IPS-18a (cell line): ENCODE measurements around the gene ABCA8.
"Not testable (repeated sequence)": the region's sequence is repeated elsewhere in the genome, so short reads cannot be mapped to it uniquely, and the experiment has no call there.

Source experiments
- H3K27ac ChIP-seq: one replicate; pipeline ENCODE4 v1.5.1; 2013; ENCODE audit warnings: low read length
- H3K27me3 ChIP-seq: one replicate; pipeline ENCODE4 v1.6.1; 2013; ENCODE audit warnings: mild to moderate bottlenecking, low read length; ENCODE audit not compliant: control insufficient read depth, insufficient read depth
- H3K36me3 ChIP-seq: one replicate; pipeline ENCODE4 v1.6.1; 2013; ENCODE audit warnings: low read depth, low read length; ENCODE audit not compliant: control insufficient read depth
- H3K4me1 ChIP-seq: one replicate; pipeline ENCODE4 v1.6.1; 2013; ENCODE audit warnings: low read depth, low read length; ENCODE audit not compliant: control insufficient read depth
- H3K4me3 ChIP-seq: one replicate; pipeline ENCODE4 v1.5.1; 2013; ENCODE audit warnings: low read length
- H3K9ac ChIP-seq: one replicate; pipeline ENCODE4 v1.6.1; 2013; ENCODE audit warnings: mild to moderate bottlenecking, low read length, moderate library complexity
- H3K9me3 ChIP-seq: one replicate; pipeline ENCODE4 v1.6.1; 2013; ENCODE audit warnings: low read depth, low read length; ENCODE audit not compliant: control insufficient read depth

The ABCA8 gene

DNA sequence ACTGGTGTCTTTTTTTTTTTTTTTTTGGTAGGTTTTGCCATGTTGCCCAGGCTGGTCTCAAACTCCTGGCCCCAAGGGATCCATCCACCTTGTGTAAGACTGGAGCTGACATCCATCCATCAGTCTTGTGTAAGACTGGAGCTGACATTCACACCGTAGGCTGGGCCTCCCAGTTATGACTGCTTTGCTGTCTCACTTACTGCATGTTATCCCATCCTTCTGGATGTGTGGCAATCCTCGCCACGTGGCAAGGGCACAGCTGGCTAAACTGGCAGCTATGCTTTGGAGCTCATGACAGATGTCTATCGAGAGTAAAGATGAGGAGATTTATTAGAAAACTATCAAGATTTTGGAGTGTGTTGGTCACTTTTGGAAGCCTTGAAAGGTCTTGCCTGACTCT is 115.1 kb downstream of the ABCA8 start:
- Histone ChIP-seq H3K4me3 (no peak overlapping the region), H3K4me1 (no peaks in the 10 kb centered on the region), H3K9ac (no peak overlapping the region), H3K9me3 (no peaks in the 10 kb centered on the region), H3K27ac (no peak overlapping the region), H3K36me3 (no peaks in the 10 kb centered on the region), H3K27me3 (no peaks in the 10 kb centered on the region)

DNA sequence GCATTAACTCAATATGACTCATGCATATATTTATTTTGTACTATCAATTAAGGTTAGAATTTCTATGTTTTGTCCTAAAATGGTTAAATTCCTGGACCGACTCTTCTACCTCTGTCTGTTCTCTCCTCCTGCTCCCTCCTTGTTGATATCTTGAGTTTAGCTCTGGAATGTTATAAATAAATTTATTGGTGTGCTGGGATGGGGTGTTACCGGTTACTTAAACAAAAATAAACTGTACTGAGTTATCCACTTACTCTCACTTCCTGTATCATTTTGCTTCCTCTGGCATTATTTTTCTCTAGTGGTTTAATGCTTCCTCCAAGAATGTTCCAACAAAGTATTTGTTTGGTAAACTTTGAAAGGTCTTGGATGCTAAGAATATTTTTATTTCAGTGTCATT is 120.1 kb downstream of the ABCA8 start:
- H3K4me1 ChIP-seq: no peaks in the 10 kb centered on the region
- no peak overlapping the region for H3K9ac ChIP-seq
- H3K4me3 ChIP-seq: no peak overlapping the region
- no peaks in the 10 kb centered on the region for H3K9me3 ChIP-seq
- no peaks in the 10 kb centered on the region for H3K27me3 ChIP-seq
- no peak overlapping the region for H3K27ac ChIP-seq
- no peaks in the 10 kb centered on the region for H3K36me3 ChIP-seq

DNA sequence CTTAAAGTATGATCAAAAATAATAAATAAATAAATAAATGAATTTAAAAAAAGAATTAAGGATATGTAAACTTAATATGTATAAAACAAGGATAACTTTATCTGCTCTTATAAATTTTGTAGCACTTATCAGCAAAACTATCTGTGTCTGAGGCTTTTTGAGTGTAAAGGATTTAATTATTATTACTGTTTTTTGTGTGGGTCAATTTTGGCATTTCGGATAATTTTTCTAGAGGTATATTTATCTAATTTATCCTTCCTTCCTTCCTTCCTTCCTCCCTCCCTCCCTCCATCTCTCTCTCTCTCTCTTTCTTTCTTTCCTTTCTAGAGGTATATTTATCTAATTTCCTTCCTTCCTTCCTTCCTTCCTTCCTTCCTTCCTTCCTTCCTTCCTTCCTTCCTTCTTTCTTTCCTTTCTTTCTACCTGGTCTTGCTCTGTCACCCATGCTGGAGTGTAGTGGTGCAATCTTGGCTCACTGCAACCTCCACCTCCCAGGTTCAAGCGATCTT is 120.8 kb downstream of the ABCA8 start:
- Histone ChIP-seq H3K27ac (no peak overlapping the region), H3K9me3 (no peaks in the 10 kb centered on the region), H3K9ac (no peak overlapping the region), H3K4me1 (no peaks in the 10 kb centered on the region), H3K36me3 (no peaks in the 10 kb centered on the region), H3K4me3 (no peak overlapping the region), H3K27me3 (no peaks in the 10 kb centered on the region)

DNA sequence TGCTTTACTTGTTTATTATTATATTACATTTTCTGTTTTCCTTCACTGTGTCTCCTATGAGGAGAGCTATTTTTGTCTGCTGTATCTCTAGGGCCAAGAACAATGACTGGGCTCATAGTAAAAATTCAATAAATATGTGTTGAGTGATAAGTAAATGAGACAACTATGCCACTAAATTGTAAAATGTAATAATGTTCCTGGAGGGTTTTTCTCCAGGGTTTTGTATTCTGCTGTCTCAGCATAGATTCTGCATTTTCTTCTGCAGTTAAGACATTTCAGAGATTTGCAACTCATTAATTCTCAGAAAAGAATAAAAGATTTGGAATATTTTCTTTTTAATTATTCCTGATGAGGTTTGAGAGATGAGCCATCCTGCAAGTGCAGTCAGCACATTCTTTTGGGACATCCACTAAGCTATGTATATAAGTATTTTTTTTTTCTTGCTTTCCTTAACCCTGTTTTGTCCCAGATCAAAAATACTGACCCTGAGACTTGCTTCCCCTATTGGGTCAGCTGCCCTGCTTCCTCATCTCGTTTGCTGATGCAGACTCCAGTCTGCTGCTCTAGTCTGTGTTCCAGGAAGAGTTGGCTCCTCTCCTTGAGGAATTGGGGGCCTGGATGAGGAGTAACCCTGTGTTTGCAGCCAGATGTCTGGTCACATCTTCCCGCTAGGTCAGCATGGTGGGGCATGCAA is 122.9 kb downstream of the ABCA8 start:
- Histone ChIP-seq H3K36me3 (no peaks in the 10 kb centered on the region), H3K27ac (no peak overlapping the region), H3K27me3 (no peaks in the 10 kb centered on the region), H3K4me1 (no peaks in the 10 kb centered on the region), H3K9ac (no peak overlapping the region), H3K9me3 (no peaks in the 10 kb centered on the region), H3K4me3 (no peak overlapping the region)

DNA sequence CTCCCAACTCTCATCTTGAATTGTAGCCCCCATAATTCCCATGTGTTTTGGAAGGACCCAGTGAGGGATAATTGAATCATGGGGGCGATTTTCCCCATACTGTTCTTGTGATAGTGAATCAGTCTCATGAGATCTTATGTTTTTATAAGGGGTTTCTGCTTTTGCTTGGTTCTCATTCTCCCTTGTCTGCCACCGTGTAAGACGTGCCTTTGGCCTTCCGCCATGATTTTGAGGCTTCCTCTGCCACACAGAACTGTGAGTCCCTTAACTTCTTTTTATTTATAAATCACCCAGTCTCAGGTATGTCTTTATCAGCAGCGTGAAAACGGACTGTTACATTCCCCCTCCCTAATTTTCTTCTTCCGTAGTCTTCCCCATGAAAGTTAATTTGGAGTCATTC is 124.0 kb downstream of the ABCA8 start:
- Histone ChIP-seq H3K9me3 (no peaks in the 10 kb centered on the region), H3K4me3 (no peak overlapping the region), H3K9ac (no peak overlapping the region), H3K27ac (no peak overlapping the region), H3K36me3 (no peaks in the 10 kb centered on the region), H3K4me1 (no peaks in the 10 kb centered on the region), H3K27me3 (no peaks in the 10 kb centered on the region)

DNA sequence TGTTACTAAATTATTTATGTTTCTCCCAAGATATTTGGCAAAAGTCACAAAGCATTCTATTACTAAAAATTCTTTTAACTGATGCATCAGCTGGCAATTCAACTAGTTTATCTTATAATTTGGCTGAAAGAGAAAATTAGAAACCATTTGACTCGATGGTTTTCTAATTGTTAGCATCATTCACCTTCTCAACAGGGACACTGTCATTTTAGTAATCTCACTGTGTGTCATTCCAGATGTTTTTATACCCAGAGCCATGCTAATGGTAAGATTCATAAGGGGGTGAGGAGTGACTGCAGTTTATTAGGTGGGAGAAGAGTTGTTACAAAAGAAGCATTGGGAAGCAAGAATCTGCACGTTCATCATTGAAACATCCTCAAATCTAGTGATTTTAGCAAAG is 124.9 kb downstream of the ABCA8 start:
- Histone ChIP-seq H3K4me1 (no peaks in the 10 kb centered on the region), H3K27me3 (no peaks in the 10 kb centered on the region), H3K9ac (no peak overlapping the region), H3K27ac (no peak overlapping the region), H3K9me3 (no peaks in the 10 kb centered on the region), H3K4me3 (no peak overlapping the region), H3K36me3 (no peaks in the 10 kb centered on the region)

DNA sequence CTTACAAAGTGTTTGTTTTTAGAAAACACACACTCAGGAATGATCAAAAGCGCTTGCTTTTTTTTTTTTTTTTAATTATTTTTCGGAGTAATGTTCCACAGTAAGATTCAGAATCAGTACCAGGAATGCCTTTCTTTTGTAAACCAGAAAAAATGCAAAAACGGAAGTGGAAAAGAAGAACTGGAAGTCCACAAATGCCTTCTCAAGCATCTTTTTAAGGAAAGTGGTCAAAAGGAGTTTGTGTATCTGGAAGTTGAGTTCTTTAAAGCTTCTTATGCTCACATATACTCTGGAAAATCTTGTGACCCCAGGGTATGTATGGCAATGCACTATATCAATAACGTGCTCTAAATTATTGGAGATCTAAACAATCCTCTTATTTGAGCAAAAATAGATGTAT is 126.0 kb downstream of the ABCA8 start:
- no peaks in the 10 kb centered on the region for H3K27me3 ChIP-seq
- no peaks in the 10 kb centered on the region for H3K36me3 ChIP-seq

DNA sequence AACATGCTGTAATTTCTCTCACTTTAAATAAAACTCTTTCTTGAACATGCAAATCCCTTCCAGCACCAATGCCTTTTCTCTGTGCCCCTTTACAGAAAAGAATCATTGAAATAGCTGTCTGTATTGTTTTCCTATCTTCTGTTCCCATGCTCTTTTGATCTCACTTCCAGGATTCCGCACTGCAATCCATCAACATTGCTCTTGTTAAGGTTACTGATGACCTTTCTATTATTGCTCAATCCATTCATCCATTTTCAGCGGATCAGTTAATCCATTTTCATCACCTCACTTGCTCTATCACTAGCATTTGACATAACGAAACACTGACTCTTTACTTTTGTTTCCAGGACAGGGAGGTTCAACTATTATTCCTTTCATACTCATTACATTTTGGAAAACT is 130.5 kb downstream of the ABCA8 start:
- Histone ChIP-seq H3K36me3 (no peaks in the 10 kb centered on the region), H3K4me1 (no peaks in the 10 kb centered on the region), H3K9me3 (no peaks in the 10 kb centered on the region), H3K27me3 (no peaks in the 10 kb centered on the region), H3K4me3 (no peak overlapping the region), H3K9ac (no peak overlapping the region), H3K27ac (no peak overlapping the region)

More for the DNA sequence above, 126.0 kb downstream of the ABCA8 start:
- Histone ChIP-seq H3K4me3 (no peak overlapping the region), H3K9ac (no peak overlapping the region), H3K9me3 (no peaks in the 10 kb centered on the region), H3K27ac (no peak overlapping the region), H3K4me1 (no peaks in the 10 kb centered on the region)

DNA sequence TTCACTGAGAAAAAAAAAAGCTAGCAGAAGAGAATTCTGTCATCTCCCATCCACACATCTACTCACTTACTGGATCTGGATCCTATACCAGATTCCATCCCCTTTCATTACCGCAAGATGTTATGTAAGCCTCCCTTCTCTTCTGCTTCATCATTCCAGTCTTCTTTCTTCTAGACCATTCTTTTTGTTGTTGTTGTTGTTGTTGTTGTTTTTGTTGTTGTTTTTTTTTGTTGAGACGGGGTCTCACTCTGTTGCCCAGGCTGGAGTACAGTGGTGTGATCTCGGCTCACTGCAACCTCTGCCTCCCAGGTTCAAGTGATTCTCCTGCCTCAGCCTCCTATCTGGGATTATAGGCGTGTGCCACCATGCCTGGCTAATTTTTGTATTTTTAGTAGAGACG is 131.0 kb downstream of the ABCA8 start:
- H3K27me3 ChIP-seq, H3K36me3 ChIP-seq, H3K9ac ChIP-seq, H3K9me3 ChIP-seq, H3K4me1 ChIP-seq, H3K27ac ChIP-seq, H3K4me3 ChIP-seq: not testable (repeated sequence)

DNA sequence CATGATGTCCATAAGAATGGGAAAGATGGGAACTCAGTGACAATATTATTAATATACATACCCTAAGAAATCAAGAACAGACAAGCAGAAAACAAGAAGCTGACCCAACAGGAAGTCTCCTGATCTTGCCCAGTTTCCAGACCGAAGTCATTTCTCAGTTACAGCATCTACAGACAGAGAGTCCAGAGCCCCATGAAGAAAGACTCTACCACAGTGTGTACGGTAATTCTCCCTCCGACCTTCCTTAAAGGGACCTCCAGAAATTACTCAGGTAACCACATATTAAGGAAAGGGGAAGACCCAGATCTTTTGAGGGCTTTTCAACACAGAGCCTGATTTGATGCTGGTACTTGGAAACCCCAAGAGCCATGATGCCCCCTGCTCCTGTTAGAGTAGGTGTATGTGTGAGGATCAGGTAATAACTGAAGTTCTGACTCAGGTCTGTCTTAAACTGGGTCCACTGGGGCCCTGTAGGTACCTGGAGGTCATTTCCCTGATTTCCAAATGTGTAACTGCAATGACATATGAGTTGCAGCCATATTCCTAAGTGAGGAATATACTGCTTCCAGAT is 132.4 kb downstream of the ABCA8 start:
- Histone ChIP-seq H3K27me3 (no peaks in the 10 kb centered on the region), H3K36me3 (no peaks in the 10 kb centered on the region), H3K9ac (no peak overlapping the region), H3K4me1 (no peaks in the 10 kb centered on the region), H3K4me3 (no peak overlapping the region), H3K9me3 (no peaks in the 10 kb centered on the region), H3K27ac (no peak overlapping the region)

DNA sequence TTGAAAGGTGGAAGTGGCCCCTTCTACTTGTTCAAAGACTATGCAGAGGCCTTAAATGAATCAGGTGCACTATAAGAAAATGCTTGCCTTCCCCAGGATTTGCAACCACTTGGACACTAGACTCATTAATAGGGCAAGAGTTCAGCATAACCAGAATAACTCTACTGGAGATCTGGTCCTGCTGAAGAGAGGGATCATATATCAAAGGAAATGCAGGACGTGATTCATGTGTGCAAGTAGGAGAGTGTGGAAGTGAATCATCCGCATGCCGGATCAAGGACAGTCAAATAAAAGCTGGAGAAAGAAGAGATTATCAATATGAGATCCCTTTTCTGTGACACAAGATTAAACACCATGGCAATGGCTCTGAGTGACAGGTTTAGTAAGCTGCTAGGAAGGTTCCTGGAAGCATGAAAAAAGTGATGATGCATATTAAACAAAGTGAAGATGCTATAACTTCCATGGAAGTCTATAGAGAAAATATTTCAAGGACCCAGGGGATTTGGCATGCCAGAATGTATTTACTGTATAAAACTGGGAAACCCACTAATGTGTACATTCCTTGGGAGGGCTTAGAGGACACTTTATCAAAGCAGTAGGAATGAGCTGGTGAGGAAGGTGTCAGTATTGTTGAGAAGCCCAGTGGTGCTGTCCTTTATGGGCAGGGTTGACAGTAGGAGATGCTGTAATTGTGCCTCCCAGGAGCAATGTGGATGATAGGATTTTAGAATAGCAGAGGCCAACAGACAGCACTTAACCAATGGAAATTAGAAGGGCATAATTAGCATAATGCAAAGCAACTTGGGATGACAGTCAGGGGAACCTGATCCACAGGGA is 133.1 kb downstream of the ABCA8 start:
- Histone ChIP-seq H3K36me3 (no peaks in the 10 kb centered on the region), H3K4me1 (no peaks in the 10 kb centered on the region), H3K27me3 (no peaks in the 10 kb centered on the region), H3K9ac (no peak overlapping the region), H3K4me3 (no peak overlapping the region), H3K9me3 (no peaks in the 10 kb centered on the region), H3K27ac (no peak overlapping the region)
